GM23248 (cell line): ENCODE results near the gene TRIM3.

Experiments
- EZH2 ChIP-seq: fragments of 200-600 bp; sonication (generic); IDR thresholded peaks from 2 replicates; pipeline ENCODE4 v1.6.1; 2018; ENCODE audit warnings: antibody characterized with exemption, mild to moderate bottlenecking; ENCODE audit not compliant: insufficient read depth, poor library complexity, severe bottlenecking
- EZH2phosphoT487 ChIP-seq: fragments of 200-600 bp; sonication (generic); IDR thresholded peaks from 2 replicates; pipeline ENCODE4 v1.6.1; 2018; ENCODE audit warnings: antibody characterized with exemption, moderate library complexity, mild to moderate bottlenecking, low read depth; ENCODE audit not compliant: insufficient read depth

GRCh38 chr11:6488821-6489220, 15.1 kb upstream of the TRIM3 start:
- no peak for TF ChIP-seq EZH2phosphoT487
- TF ChIP-seq EZH2, result no peak
